ENCODE results near the gene ATP6V0A1. TPM values are rescaled to one million over a fixed set of nuclear protein-coding genes. Genes with fewer than 3 reads are reported as not detected.
"Not testable (repeated sequence)": the region's sequence is repeated elsewhere in the genome, so short reads cannot be mapped to it uniquely, and the experiment has no call there.

Gene ATP6V0A1
- total RNA-seq, 1 donor from 2014 or later = 61.3 TPM

DNA sequence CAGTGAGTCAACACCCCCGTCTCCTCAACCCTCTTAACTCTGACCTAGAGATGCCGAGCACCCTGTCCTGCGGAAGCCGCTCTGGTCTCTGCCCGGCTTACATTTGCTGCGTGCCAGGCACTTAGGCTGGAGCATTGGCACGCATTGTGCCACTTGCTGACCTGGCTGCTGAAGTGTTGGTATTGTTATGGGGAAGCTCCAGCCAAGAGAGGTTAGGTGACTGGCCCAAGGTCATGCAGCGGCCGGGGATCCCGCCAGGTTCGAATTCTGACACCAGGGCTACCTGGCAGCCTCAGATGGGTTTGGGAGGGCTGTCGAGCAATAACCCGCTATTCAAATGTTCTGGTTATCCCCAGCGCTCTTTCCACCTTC, 89.0 kb downstream of the ATP6V0A1 start:
- peaks cover 3% of the 10 kb centered on the region for H3K36me3 Mint-ChIP-seq (ENCODE audit: low read depth)
- H3K9me3 Mint-ChIP-seq (ENCODE audit: low read depth) = no peaks in the 10 kb centered on the region
- H3K27ac Mint-ChIP-seq (ENCODE audit: unreplicated experiment) = no peak overlapping the region
- H3K27me3 Mint-ChIP-seq (ENCODE audit: low read depth) = no peaks in the 10 kb centered on the region
- H3K4me3 Mint-ChIP-seq (ENCODE audit: unreplicated experiment) = no peak overlapping the region
- DNase-seq (ENCODE audit: low spot score) = no peak
- peaks cover 5% of the 10 kb centered on the region for H3K4me1 Mint-ChIP-seq (ENCODE audit: low read depth)
- TF ChIP-seq, protein P1, sequence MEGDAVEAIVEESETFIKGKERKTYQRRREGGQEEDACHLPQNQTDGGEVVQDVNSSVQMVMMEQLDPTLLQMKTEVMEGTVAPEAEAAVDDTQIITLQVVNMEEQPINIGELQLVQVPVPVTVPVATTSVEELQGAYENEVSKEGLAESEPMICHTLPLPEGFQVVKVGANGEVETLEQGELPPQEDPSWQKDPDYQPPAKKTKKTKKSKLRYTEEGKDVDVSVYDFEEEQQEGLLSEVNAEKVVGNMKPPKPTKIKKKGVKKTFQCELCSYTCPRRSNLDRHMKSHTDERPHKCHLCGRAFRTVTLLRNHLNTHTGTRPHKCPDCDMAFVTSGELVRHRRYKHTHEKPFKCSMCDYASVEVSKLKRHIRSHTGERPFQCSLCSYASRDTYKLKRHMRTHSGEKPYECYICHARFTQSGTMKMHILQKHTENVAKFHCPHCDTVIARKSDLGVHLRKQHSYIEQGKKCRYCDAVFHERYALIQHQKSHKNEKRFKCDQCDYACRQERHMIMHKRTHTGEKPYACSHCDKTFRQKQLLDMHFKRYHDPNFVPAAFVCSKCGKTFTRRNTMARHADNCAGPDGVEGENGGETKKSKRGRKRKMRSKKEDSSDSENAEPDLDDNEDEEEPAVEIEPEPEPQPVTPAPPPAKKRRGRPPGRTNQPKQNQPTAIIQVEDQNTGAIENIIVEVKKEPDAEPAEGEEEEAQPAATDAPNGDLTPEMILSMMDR (IDR thresholded peaks at IDR 0.05) = no peak

DNA sequence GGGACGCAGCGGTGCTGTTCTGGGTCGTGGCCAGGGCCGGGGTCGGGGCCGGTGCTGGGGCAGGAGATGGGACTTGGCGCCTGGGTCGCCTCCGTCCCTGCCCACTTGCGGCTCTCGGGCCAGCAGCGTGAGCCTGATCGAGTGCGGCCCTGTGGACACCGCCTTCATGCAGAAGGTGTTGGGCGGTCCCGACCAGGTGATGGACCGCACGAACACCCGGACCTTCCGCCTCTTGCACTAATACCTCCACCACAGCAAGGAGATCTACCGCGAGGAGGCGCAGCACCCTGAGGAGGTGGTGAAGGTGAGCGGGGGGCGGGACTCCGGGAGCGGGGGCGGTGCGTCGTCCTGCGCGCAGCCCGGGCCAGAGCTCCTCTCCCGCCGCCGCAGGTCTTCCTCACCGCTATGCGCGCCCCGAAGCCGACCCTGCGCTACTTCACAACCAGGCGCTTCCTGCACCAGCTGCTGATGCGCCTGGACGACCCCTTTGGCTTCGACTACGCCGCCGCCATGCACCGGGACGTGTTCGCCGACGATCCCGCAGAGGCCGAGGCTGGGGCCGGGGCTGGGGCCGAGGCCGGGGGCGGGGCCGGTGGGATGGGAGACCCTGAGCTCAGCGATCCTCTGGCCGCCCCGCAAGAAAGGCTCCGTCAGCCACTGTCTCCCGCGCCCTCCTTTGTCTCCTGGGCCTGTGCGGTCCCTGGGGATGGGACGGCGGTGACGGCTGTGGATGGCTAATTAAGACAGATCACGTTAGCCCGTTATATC, 89.6 kb downstream of the ATP6V0A1 start:
- Mint-ChIP-seq H3K27ac (ENCODE audit: unreplicated experiment) (no peak overlapping the region), H3K9me3 (ENCODE audit: low read depth) (no peaks in the 10 kb centered on the region), H3K36me3 (ENCODE audit: low read depth) (peaks cover 3% of the 10 kb centered on the region), H3K4me1 (ENCODE audit: low read depth) (peaks cover 6% of the 10 kb centered on the region), H3K4me3 (ENCODE audit: unreplicated experiment) (no peak overlapping the region), H3K27me3 (ENCODE audit: low read depth) (no peaks in the 10 kb centered on the region)
- no peak for DNase-seq (ENCODE audit: low spot score)
- TF ChIP-seq, protein P1 (IDR thresholded peaks at IDR 0.05) = peak; percentile 53

DNA sequence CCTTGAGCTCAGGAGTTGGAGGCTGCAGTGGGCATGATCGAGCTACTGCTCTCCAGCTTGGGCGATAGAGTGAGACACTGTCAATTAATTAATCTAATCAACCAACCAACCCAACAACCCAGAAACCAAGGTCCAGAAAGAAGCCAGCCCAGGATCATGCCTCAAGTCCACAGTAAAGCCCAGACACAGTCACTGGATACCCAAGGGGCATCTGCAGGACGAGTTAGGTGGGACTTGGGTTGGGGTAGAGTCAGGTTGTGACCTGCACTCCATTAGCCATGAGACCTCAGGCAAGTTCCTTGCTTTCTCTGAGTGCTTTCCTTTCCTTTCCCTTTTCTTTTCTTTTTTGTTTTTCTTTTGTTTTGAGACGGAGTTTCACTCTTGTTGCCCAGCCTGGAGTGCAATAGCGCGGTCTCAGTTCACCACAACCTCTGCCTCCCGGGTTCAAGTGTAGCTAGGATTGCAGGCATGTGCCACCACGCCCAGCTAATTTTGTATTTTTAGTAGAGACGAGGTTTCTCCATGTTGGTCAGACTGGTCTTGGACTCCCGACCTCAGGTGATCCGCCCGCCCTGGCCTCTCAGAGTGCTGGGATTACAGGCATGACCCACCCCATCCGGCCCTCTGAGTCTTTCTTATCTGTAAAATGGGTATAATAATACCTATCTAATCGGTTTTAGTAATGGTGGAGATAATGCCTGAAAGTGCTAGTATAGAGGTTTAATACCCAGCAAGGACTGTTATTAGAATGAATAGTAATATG, 90.5 kb downstream of the ATP6V0A1 start:
- TF ChIP-seq, protein P1 (IDR thresholded peaks at IDR 0.05) = no peak
- H3K27ac Mint-ChIP-seq (ENCODE audit: unreplicated experiment) = no peak overlapping the region
- no peaks in the 10 kb centered on the region for H3K9me3 Mint-ChIP-seq (ENCODE audit: low read depth)

DNA sequence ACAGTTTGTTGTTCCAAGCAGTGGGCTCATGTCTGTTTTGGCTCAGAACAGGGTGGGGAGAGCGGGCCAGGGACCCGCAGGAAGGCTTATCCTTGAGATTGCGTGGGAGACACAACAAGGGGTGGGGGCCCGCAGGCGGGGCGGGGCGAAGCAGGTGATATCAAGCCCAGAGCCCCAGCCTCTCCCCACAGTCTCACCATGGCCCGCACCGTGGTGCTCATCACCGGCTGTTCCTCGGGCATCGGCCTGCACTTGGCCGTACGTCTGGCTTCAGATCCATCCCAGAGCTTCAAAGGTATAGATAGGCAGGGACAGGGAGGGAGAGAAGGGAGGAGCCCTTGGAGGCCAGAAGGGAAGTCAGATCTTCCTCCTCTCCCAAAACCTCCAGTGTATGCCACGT, 94.1 kb downstream of the ATP6V0A1 start, which contains the start of gene HSD17B1:
HSD17B1 (plus strand) TSS at position 188 of the 400 bp plus-strand sequence; CDS start at position 199, 11 bp downstream.
- Mint-ChIP-seq H3K4me1 (ENCODE audit: low read depth) (peaks cover 35% of the 10 kb centered on the region), H3K4me3 (ENCODE audit: unreplicated experiment) (peak within 1 kb of the TSS; percentile 88), H3K27ac (ENCODE audit: unreplicated experiment) (peak within 1 kb of the TSS; percentile 54)
- DNase-seq (ENCODE audit: low spot score); H3K36me3 Mint-ChIP-seq (ENCODE audit: low read depth); H3K9me3 Mint-ChIP-seq (ENCODE audit: low read depth); H3K27me3 Mint-ChIP-seq (ENCODE audit: low read depth): not testable (repeated sequence)

More for the DNA sequence above, 90.5 kb downstream of the ATP6V0A1 start:
- Mint-ChIP-seq H3K4me1 (ENCODE audit: low read depth) (peaks cover 12% of the 10 kb centered on the region), H3K4me3 (ENCODE audit: unreplicated experiment) (no peak overlapping the region), H3K36me3 (ENCODE audit: low read depth) (peaks cover 2% of the 10 kb centered on the region), H3K27me3 (ENCODE audit: low read depth) (no peaks in the 10 kb centered on the region)
- DNase-seq (ENCODE audit: low spot score) = no peak

DNA sequence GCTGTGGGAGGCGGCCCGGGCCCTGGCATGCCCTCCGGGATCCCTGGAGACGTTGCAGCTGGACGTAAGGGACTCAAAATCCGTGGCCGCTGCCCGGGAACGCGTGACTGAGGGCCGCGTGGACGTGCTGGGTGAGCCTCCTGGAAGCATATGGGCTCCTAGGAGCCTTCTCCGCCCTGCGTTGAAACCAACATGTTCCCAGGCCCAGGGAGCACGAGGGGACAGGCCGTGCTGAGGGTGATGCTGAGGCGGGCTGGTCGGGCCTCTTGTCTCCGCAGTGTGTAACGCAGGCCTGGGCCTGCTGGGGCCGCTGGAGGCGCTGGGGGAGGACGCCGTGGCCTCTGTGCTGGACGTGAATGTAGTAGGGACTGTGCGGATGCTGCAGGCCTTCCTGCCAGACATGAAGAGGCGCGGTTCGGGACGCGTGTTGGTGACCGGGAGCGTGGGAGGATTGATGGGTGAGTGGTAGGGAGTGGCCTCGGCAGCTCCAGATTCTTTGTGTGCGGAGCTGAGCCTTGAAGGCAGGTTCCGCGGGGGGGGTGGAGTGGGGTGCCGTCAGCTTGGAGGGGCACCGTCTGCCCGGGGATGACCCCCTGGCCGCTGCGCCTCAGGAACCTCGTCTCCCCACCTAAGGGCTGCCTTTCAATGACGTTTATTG, 94.6 kb downstream of the ATP6V0A1 start:
- Mint-ChIP-seq H3K4me1 (ENCODE audit: low read depth) (peaks cover 35% of the 10 kb centered on the region), H3K4me3 (ENCODE audit: unreplicated experiment) (peak overlapping the region; percentile 88), H3K27me3 (ENCODE audit: low read depth) (no peaks in the 10 kb centered on the region), H3K27ac (ENCODE audit: unreplicated experiment) (peak overlapping the region; percentile 12), H3K9me3 (ENCODE audit: low read depth) (no peaks in the 10 kb centered on the region), H3K36me3 (ENCODE audit: low read depth) (no peaks in the 10 kb centered on the region)
- TF ChIP-seq, protein P1 (IDR thresholded peaks at IDR 0.05) = no peak
- no peak for DNase-seq (ENCODE audit: low spot score)
